Hematopoietic multipotent progenitor cell treated with erythropoietin and hydrocortisone succinate and interleukin-3 and kit ligand, for 6 days (in vitro differentiated cells): ENCODE results near the gene TMEM201.

Experiments used
- DNase-seq: peaks from one replicate; pipeline ENCODE4 v3.0.0-alpha.2; 2015

Gene TMEM201

DNA sequence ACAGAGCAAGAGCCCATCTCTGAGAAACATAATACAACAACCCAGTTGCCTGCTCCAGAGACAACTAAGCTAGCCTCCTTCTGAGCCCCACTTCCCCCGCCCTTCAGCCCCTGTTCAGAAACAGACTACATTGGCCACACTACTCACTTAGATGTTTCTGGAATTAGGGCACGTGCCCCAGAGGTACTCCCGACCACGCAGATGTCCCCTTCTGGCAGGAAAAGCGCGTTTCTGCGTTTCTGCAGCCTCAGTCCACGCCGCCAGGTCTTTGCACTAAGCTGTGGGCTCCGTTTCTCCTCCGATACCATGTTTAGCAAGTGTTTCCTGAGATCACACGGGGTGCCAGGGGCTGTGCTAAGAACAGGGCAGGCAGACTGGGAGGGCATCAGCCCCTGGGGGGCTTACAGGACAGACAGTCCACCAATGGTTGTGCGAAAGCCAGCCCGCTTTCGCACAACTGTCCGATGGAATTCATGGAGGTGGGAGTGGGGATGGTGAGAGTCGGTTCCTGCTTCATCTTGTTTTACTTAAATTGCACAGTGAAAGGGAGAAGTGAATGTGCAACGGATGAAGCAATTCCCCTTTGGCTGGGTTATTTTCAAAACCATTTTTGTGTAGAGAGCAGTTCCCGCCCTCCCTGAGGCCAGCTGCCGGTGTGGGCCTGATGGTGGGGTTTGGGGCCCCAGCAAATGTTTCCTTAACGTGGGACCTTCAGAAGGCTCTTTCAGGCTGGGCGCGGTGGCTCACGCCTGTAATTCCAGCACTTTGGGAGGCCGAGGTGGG, 65.5 kb downstream of the TMEM201 start:
- peak; percentile 61 for DNase-seq

DNA sequence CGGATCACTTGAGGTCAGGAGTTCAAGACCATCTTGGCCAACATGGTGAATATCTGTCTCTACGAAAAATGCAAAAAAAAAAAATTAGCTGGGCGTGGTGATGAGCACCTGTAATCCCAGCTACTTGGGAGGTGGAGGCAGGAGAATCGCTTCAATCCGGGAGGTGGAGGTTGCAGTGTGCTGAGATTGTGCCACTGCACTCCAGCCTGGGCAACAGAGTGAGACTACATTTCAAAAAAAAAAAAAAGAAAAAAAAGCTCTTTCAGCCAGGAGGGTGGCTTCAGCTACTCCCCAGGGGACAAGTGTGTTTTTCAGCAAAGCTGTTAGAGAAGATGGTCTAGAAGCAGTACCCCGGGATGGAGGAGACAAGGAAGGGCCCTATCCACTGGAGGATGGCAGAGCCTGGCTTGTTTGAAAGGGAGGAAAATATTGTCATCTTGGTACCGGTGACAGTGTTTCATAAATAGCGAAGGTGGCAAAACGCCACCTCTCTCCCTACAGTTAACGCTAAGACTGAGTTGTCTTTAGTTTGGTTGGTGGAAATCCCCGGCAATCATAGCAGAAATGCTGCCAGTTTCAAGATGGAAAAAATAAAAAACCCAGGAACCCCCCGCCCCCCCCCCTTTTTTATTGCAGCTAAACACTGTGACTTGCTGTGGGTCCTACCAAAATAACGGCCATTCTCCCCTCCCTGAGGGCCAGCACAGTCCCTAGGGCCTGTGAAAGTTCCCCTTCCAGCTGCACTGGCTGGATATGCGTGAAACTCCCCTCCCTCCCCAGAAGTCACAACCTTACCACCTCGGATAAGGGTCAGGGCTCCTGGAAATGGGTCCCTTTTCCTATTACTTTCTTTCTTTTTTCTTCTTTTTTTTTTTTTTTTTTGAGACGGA, 66.4 kb downstream of the TMEM201 start:
- DNase-seq: no peak

DNA sequence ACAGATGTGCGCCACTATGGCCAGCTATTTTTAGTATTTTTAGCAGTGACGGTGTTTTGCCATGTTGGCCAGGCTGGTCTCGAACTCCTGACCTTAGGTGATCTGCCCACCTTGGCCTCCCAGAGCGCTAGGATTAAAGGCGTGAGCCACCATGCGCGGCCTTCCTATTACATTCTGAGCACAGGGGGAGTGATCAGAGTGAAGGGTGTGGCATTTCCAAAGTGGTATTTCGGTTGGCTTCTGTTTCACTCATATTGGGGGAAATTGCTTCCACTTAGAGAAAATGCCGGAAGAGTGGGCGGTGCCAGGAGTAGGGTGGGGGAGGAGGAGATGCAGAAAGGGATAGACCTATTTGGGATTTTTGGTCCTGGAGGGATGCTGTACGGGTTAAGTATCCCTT, 67.1 kb downstream of the TMEM201 start:
- DNase-seq: no peak

DNA sequence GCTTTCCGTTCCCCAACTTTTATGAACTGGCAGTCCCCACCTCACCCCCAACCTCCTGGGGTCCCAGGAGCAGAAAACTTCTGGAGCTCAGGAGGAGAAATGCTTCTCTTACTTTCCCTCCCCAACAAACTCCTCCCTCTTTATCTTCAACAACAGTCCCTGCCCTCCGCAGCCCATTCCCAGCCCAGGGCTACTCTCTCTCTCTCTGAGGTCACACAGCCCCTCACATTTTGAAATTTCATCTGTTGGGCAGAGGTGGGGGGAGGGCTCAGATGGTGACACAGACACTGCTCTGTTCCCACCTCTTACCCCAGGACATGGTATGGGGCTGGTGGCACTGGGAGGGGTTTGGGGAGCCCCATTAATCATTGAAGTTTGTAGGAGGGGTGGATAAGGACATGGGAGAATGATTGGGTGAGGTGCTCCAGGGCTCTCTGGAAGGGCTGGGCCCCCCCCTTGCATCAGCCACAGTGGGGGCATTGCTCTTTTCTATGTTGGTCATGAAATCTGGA, 68.9 kb downstream of the TMEM201 start:
- peak; percentile 36 for DNase-seq

DNA sequence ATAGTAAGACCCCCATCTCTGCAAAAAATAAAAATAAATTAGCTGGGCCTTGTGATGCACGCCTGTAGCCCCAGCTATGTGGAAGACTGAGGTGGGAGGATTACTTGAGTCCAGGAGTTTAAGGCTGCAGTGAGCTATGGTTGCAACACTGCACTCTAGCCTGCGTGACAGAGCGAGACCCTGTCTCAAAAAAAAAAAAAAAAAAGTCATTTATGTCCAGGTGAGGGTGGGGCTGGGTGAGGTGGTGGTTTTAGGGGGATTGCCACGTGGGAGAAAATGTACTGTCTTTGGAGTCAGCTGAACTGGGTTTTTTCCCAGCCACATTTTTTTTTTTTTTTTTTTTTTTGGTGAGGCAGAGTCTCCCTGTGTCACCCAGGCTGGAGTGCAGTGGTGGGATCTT, 69.5 kb downstream of the TMEM201 start:
- no peak for DNase-seq

DNA sequence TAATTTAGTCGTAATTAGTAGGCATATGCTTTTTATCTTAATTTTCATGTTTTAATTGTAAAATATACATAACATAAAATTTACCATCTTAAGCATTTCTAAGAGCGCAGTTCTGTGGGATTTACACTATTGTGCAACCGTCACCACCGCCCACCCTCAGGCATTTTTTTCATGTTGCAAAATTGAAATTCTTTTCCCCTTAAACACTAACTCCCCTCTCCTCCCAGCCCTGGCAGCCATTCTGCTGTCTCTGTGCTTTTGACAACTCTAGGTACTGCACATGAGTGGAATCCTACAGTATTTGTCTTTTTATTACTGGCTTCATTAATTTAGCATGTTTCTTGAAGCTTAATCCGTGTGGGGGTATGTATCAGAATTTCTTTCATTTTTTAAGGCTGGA, 70.6 kb downstream of the TMEM201 start:
- no peak for DNase-seq

DNA sequence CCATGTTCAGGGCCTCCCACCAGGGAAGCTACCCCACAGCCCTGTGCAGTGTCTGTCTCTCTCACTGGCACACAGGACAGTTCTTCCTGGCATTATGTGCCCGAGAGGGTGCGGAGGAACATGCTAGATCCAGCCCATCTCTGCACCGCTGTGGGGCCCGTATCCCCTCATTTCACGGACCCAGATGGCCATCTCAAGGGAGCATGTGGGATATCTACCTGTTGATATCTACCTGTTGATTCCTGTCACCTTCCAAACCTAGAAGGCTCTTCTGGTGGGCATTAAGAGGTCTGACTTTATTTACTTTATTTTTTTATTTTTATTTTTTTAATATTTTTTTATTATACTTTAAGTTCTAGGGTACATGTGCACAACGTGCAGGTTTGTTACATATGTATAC, 74.5 kb downstream of the TMEM201 start:
- DNase-seq: no peak
